IPS-18c (cell line): ENCODE measurements around the gene EDIL3.

Experiments
- H3K4me3 ChIP-seq: 2 replicates; pipeline ENCODE4 v1.7.0; 2013; ENCODE audit warnings: low read depth, mild to moderate bottlenecking, low read length, moderate library complexity; ENCODE audit not compliant: insufficient read depth
- H3K9me3 ChIP-seq: one replicate; pipeline ENCODE4 v1.6.1; 2013; ENCODE audit warnings: mild to moderate bottlenecking, low read length, moderate library complexity; ENCODE audit not compliant: control insufficient read depth, insufficient read depth

Gene EDIL3, protein sequence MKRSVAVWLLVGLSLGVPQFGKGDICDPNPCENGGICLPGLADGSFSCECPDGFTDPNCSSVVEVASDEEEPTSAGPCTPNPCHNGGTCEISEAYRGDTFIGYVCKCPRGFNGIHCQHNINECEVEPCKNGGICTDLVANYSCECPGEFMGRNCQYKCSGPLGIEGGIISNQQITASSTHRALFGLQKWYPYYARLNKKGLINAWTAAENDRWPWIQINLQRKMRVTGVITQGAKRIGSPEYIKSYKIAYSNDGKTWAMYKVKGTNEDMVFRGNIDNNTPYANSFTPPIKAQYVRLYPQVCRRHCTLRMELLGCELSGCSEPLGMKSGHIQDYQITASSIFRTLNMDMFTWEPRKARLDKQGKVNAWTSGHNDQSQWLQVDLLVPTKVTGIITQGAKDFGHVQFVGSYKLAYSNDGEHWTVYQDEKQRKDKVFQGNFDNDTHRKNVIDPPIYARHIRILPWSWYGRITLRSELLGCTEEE

DNA sequence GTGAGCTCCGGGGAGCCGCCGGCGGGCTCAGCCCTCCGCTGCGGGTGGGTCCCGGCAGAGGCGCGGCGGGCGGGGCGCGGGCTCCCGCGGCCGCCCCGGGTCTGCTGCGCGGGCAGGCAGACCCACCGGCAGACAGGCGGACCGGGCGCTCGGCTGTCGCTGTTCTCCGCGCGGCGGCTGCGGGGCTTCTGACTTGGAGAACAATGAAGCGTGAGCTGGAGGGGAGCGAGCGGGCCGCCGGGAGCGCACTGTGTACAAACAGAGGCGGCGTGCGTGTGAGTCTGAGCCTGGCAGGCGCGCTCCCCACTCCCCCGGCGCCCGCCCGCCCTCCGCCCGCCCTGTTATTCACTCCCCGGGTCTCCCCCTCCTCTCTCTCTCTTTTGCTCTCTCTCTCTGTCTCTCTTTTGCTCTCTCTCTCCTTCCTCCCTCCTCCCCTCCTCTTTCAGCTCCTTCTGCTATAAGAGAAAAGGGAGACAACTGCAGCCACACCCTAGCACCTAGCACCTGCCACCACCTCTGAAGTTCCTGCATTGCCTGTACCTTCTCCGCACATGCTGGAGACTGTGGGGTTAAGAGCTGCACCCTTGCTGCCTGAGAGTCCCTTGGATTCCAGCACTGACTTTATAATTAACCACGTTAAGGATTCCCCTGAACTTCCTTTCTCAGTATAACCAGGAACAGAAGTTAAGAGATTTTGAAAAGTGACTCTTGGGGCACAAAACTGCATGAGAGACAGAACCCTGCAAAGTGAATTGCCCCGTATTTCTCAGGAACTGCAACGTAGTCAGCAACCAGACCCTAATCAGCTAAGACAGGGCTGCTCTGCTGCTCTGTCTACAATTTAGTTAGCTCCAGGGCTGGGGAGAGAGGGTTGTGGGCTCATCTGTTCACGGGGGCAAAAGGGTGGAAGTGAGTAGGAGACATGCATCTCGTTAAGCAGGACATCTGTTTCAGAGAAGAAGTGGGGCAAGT is at the start of gene EDIL3:
TSS of gene EDIL3 (minus strand) at position 277 of the 972 bp plus-strand sequence. CDS start 506 bp downstream, outside the sequence.
- H3K4me3 ChIP-seq: peak within 1 kb of the TSS; percentile 86

DNA sequence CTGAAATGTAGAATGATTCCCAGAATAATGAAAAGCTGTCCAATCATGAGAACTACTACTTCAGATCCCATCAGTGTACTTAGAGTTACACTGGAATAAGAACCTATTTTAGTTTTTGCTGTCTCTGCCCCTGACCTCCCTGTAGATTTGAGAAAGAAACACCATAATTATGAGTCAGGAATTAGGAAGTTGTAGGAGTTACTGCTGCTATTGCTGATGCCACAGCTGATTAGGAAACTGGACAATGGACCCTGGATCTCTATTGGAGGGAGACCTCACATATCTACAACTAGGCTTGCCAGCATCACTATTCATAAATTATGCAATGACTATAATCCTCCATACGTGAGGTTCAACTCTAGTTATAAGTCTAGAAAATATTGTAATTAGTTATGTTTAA is 48.8 kb upstream of the EDIL3 start:
- no peak overlapping the region for H3K4me3 ChIP-seq
- no peaks in the 10 kb centered on the region for H3K9me3 ChIP-seq

More for the DNA sequence above, at the start of gene EDIL3:
- H3K9me3 ChIP-seq: no peaks in the 10 kb centered on the region

DNA sequence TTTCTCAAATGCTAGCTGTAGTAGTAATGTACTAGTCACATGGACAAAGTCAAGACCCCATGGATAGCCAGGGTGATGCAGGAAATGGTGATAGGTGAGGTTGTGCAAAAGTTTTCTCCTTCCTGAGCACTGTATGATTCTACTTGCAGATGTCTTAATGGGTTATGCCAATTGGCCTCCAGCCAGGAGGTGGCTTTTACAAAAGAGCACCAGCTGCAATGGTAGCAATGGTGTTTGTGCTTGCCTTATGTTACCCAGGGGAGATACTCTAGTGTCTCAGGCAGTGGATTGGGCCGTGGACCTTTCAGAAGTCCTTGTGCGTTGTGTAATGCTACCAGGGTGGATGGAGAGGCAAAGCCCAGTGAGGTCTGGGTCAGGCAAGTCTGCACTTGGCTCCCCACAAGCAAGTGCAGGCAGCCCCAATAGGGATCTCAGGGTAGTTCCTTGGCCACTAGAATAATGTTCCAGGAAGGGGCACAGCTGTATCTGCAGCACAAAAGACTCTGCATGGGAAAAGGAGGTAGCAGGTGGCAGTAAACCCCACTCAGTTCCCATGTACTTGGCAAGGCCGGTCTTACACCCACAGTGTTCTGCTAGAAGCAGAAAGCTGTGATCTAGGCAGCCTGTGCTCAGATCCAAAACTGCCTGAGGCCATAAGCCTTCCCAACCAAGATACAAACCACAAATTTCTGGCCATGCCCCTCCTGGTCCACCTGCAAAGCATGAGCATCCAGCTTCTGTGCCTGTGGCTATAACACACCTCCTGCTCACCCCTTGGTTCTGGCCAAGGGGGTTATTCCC is 46.4 kb upstream of the EDIL3 start:
- no peak overlapping the region for H3K4me3 ChIP-seq
- H3K9me3 ChIP-seq: no peaks in the 10 kb centered on the region

DNA sequence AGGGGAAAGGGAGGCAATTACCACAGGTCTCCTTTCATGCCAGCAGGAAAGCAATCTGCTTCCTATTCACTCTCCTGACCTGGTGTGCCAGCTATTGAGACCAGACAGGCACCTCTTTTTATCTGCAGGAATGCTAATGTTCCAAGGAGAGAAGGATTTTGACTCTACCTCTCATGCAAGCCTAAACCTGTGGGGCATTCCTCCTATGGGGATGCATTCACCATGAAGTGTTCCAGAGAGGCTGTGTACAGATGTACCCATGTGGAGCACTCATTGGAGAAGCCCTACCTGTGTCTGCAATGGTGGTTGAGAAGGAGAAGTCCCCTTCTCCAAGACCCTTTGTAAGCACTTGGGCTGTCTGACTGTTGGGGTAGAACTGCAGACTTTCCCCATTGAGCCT is 45.4 kb upstream of the EDIL3 start:
- Histone ChIP-seq H3K9me3 (no peaks in the 10 kb centered on the region), H3K4me3 (no peak overlapping the region)

DNA sequence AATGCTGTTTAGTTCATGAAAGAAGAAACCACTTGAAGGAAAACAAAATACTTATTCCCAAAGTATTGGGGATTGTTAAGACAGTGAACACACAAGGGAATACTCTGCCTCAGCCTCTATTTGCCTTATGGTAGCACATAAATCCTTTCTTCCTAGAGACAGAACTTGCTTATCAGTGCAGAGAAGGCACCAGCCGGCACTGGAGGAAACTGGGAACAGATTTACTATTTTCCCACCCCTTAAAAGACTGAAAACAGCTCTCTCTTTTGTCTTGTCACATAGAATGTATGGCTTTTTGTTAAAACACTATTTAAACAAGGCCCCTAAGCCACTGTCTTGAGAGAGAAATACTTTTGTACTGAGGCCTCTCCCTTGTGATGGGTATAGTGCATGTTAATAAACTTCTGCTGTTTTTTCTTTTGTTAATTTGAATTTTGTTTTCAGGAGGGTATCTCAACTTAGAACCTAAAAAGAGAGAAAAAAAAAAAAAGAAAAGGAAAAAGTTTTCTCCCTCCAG is 40.7 kb upstream of the EDIL3 start:
- Histone ChIP-seq H3K9me3 (no peaks in the 10 kb centered on the region), H3K4me3 (no peak overlapping the region)

DNA sequence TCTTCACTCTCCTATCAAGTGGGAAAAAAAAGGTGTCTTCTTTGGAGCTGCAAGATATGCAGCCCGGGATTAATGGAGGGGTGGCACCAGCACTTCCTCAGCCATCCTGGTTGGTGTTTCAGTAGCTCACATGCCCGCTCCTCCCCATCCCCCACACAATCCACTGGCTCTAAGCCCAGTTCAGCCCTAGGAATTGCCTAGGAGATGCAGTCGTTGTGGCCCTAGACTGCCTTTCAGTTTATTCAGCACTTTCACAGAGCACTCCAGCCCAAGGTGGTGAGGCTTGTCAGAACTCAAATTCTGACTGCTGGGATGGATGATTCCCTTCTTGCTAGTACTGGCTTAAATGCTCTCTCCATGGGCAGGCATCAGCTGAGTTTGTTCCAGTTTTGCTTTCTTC is 35.1 kb upstream of the EDIL3 start:
- no peaks in the 10 kb centered on the region for H3K9me3 ChIP-seq
- H3K4me3 ChIP-seq: no peak overlapping the region

DNA sequence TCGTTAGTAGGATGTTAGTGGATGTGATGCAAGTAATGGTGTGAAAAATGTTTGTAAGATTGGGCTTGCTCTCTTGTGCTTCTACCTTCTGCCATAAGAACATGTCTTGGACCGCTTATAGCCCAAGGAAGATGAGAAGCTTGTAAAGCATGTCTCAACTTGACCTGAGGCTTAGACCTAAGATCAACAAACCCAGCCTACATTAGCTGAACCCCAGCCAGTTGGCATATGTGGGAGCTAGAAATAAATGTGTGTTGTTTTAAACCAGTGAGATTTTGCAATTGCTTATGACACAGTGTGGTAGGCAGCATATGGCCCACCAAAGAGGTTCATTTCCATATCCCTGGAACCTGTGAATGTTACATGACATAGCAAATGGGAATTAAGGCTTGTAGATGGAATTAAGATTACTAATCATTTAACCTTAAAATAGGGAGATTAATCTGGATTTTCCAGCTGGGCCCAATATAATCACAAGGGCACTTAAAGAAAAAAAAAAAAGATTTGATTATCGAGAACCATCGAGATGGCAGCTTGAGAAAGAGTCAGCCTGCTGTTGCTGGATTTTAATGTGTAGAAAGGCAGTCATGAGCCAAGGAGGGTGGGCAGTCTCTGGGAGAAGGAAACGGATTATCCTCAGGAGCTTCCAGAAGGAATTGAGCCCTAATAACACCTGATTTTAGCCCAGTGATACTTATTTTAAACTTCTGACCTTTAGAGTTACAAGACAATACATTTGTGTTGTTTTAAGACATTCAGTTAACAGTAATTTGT is 27.3 kb upstream of the EDIL3 start:
- Histone ChIP-seq H3K9me3 (no peaks in the 10 kb centered on the region), H3K4me3 (no peak overlapping the region)

DNA sequence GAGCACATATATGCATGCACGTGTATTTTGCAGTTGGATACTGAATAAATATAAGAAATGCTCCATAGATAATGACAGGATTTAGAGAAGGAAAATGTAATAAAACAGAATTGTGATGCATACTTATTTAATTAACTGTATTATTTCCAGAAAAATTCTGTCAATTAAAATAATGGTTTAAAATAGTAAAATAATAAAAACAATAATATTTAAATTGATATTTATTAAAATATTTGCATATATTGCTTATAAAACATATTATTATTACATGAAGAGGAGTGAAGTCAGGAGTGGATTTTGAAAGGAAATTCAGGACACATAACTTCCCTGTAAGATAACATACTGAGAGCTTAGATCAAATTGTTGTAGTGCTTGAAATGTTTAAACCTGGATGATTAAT is 21.4 kb upstream of the EDIL3 start:
- no peaks in the 10 kb centered on the region for H3K9me3 ChIP-seq

DNA sequence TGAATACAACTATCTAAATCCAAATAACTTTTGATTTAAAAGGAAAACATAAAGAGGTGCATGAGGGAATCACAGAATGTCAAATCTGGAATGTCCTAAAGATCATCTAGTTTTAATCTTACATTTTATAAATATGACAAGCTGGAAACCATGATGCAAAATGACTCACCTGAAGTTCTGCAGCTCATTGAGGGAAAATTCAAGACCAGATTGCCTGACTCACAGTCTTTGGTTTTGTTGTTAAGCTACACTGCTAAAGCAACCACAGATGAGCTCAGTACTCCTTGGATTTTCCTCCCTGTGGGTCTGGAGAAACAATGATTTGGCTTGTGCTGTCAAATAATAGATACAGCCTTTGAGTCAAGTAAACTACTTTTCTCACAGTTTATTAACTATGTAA is 19.1 kb upstream of the EDIL3 start:
- H3K9me3 ChIP-seq: no peaks in the 10 kb centered on the region
- H3K4me3 ChIP-seq: no peak overlapping the region

More for the DNA sequence above, 21.4 kb upstream of the EDIL3 start:
- no peak overlapping the region for H3K4me3 ChIP-seq

DNA sequence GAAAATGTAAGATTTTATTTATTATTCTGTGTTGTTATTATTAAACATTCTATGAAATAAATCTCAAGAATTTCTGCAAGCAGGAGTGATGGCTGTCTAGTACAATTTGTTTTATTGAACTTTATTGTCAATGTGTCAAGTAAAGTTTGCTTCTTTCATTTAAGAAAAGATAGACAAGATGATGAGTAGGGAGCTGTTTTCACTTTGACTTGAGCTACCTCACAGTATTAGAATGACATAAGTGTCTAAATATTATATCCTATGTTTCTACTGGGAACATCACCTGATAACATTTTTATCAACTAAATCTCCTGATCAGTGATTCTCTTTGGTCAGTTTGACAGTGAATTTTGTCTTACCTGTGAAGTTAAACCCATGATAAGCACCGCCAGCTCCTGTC is 12.7 kb upstream of the EDIL3 start:
- Histone ChIP-seq H3K4me3 (no peak overlapping the region), H3K9me3 (no peaks in the 10 kb centered on the region)

DNA sequence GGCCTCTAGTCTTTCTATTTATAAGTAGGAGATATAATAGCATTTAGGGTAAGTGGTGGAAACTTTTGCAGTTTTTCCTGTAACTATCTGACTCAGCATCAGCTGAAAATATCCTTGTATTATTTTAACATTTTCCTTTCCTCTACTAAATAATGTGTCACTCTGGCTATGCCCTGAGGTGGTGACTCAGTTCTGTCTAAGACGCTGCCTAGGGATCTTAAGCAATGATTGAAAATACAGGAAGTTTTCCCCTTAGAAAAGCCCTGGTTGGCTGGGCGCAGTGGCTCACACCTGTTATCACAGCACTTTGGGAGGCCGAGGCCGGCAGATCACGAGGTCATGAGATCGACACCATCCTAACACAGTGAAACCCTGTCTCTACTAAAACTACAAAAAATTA is 9.3 kb upstream of the EDIL3 start:
- H3K4me3 ChIP-seq: no peak overlapping the region
- H3K9me3 ChIP-seq: no peaks in the 10 kb centered on the region

DNA sequence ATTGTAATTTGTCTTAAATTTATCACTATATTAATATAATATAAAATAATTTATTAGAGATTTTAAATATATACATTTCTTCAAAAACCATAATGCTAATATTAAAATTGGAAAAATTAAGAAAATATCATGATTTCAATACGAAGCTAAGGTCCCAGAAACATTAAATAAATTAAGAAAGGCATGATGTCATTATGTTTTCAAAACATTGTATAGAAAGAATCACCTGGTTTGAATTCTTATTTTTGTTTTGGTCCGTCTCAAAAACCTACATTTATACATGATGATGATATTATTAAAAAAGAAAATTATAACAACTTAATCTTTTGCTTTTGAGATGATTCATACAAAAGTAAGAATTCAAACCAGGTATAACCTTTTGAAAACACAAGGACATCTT is 8.2 kb upstream of the EDIL3 start:
- H3K9me3 ChIP-seq: no peaks in the 10 kb centered on the region
- H3K4me3 ChIP-seq: no peak overlapping the region

DNA sequence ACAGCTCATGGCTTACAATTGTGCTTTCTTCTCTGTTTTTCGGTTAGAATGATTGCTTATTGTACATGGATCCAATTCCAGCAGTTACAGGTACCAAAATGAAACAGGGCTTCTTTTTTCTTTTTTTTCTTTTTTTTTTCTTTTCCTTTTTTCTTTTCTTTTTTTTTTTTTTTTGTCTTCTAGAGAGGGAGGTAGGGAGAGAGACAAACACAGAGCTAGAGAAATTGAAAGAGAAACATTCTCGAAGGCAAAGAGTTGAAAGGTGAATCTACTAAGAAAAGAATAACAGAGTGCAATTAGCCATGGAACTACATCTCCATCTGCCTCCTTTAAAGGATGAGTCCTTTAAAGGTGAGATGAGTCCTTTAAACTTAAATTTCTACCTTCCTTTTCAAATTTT is 1.0 kb upstream of the EDIL3 start:
- Histone ChIP-seq H3K4me3 (peak overlapping the region; percentile 86), H3K9me3 (no peaks in the 10 kb centered on the region)

DNA sequence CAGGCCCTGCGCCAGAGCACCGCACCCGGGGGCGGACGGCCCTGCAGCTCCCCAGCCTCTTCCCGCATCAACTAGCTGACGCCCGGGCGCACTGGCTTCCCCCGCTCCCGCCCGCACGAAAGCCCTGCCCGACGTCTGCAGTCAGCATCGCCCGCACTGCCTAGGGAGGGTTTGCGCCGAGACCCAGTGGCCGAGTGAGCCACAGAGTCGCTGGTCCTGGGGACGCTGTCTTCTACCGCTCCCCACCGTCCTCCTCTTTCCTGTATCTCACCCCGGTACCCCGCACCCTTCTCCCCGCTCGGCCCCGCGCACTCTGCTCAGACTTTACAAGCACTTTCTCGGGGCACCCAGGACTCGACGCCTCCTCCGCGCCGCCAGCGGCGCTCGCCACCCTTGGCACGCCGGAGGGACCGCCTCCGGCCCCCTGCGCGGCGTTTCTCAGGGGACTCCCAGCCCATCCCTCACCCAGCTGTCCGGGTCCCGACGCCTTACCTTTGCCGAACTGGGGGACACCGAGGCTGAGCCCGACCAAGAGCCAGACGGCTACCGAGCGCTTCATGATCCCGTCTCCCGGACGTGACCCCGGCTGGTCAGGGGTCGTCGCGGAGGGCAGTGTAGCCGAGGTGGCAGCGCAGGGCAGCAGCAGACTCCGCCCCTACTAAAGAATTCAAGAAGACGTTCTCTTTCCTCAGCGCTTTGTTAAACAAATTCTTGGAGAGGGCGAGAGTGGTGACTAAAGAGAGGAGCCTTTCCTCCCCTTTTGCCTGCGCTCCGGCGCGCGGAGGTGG is 670 bp downstream of the EDIL3 start:
- peak overlapping the region; percentile 86 for H3K4me3 ChIP-seq

DNA sequence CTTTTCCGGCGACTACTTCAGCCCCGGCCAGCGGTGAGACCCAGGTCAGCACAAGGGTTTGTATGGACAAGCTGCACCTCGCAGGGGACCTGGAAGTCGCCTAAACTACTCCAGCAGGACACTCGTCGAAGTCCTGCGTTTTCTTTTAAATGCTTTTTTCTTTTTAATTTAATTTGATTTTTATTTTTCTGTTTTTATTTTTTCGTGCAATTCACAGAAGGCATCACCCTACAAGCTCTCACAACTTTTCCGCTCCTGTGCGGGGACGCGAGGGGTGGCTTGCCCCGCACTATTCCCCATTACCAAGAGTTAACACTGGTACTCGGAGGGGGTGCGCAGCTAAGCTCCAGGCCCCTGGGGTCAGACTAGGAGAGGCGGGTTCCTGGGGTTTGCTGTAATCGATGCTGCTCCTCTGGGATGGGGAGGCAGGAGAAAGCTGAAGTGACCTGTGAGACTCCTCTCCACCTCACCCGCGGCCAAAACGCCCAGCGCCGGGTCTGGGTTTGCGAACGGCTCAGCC is 1.3 kb downstream of the EDIL3 start:
- peak overlapping the region; percentile 86 for H3K4me3 ChIP-seq
- H3K9me3 ChIP-seq: no peaks in the 10 kb centered on the region

More for the DNA sequence above, 670 bp downstream of the EDIL3 start:
- no peaks in the 10 kb centered on the region for H3K9me3 ChIP-seq
